Stimulated activated memory B cell treated with anti-CD40 and anti-IgM and Interleukin-4, amounts not matched to agents 10 μg/mL and 1 μg/mL and 100 μg/mL, for 72 hours (primary cell): ENCODE measurements around the gene FKBP15.
A peak's percentile ranks its signal among the peaks of the same experiment; 100 is the strongest.
"Not testable (repeated sequence)": the region's sequence is repeated elsewhere in the genome, so short reads cannot be mapped to it uniquely, and the experiment has no call there.

Experiments used
- ATAC-seq: fragments of 150-1000 bp; cut with Tn5 transposase; 2 replicates; pipeline ENCODE4 v1.10.0; 2021
- H3K27ac Mint-ChIP-seq: one replicate; pipeline ENCODE4 v1.8.0; 2022; ENCODE audit warnings: mild to moderate bottlenecking, mixed read lengths
- H3K27me3 Mint-ChIP-seq: one replicate; pipeline ENCODE4 v1.8.0; 2022; ENCODE audit warnings: mixed read lengths
- H3K36me3 Mint-ChIP-seq: one replicate; pipeline ENCODE4 v1.8.0; 2022; ENCODE audit warnings: mixed read lengths
- H3K4me1 Mint-ChIP-seq: one replicate; pipeline ENCODE4 v1.8.0; 2022; ENCODE audit warnings: mixed read lengths
- H3K4me3 Mint-ChIP-seq: one replicate; pipeline ENCODE4 v1.8.0; 2022; ENCODE audit warnings: mild to moderate bottlenecking, moderate library complexity, mixed read lengths
- H3K9me3 Mint-ChIP-seq: one replicate; pipeline ENCODE4 v1.8.0; 2022; ENCODE audit warnings: mixed read lengths

The FKBP15 gene, protein sequence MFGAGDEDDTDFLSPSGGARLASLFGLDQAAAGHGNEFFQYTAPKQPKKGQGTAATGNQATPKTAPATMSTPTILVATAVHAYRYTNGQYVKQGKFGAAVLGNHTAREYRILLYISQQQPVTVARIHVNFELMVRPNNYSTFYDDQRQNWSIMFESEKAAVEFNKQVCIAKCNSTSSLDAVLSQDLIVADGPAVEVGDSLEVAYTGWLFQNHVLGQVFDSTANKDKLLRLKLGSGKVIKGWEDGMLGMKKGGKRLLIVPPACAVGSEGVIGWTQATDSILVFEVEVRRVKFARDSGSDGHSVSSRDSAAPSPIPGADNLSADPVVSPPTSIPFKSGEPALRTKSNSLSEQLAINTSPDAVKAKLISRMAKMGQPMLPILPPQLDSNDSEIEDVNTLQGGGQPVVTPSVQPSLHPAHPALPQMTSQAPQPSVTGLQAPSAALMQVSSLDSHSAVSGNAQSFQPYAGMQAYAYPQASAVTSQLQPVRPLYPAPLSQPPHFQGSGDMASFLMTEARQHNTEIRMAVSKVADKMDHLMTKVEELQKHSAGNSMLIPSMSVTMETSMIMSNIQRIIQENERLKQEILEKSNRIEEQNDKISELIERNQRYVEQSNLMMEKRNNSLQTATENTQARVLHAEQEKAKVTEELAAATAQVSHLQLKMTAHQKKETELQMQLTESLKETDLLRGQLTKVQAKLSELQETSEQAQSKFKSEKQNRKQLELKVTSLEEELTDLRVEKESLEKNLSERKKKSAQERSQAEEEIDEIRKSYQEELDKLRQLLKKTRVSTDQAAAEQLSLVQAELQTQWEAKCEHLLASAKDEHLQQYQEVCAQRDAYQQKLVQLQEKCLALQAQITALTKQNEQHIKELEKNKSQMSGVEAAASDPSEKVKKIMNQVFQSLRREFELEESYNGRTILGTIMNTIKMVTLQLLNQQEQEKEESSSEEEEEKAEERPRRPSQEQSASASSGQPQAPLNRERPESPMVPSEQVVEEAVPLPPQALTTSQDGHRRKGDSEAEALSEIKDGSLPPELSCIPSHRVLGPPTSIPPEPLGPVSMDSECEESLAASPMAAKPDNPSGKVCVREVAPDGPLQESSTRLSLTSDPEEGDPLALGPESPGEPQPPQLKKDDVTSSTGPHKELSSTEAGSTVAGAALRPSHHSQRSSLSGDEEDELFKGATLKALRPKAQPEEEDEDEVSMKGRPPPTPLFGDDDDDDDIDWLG

DNA sequence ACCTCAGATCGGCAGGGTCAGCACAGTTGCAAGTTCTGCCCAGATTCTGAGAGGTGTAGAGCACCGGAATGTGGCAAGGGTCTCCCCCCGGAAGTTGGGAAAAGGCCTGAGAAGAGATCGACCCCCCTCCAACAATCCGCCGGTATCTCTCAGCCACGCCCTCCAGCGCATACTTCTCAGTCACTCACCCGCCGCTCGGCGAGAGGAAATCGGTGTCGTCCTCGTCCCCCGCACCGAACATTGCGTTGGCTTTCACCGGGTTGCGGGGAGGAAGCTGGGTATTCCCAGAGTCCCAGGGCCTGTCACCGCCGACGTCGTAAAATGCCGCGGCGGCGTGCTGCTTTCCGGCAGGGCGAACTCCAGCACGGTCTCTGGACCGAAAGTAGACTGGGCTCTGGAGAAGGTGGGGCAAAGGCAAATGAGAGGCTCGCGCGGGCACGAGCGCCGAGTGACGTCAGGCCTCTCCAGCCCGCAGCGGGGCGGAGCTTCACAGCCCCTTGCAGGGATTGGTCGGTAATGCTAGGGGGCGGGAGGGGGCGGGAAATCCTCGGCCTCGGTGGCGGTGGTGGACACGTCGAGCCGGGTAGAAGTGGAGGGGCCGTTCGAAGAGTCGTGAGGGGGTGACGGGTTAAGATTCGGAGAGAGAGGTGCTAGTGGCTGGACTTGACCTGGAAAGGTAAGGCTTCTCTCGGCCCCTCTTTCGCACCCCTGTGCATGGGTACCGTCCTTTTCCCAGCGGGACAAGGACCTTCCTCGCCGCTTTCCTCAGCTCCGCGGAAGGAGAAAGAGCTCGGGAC, at the start of gene FKBP15, which contains the start of gene SLC31A1:
Gene FKBP15, minus strand, starts transcription at position 275 of the 797 bp plus-strand sequence. Its CDS starts 34 bp downstream, at position 241.
Gene SLC31A1, plus strand, starts transcription at position 542 of the 797 bp plus-strand sequence. CDS start 34,605 bp downstream, outside the sequence.
- Mint-ChIP-seq H3K4me1 (peaks cover 41% of the 10 kb centered on the region), H3K27me3 (no peaks in the 10 kb centered on the region), H3K4me3 (peak within 1 kb of the TSS; percentile 93), H3K27ac (peak within 1 kb of the TSS; percentile 82), H3K36me3 (no peaks in the 10 kb centered on the region), H3K9me3 (no peaks in the 10 kb centered on the region)
- peak; percentile 99 for ATAC-seq

DNA sequence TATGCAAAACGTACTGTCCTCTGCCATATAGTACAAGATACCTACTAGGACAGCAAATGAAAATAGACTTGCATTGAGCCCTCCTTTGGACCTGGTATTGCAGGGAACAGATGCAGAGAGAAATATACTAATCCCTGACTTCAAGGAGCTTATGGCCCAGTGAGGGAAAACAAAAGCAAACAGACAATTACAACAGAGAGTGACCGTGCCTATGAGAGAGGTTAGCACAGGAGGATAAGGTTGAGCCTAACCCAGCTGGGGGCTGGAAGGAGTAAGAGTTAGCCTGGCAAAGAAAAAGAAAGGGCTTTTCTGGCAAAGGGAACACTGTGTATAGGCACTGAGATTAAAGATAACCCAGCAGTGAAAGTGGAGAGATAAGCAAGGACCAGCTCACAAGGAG, 48.8 kb upstream of the FKBP15 start:
- Mint-ChIP-seq H3K9me3 (no peaks in the 10 kb centered on the region), H3K27ac (no peak overlapping the region), H3K4me1 (peaks cover 5% of the 10 kb centered on the region), H3K4me3 (no peak overlapping the region), H3K27me3 (no peaks in the 10 kb centered on the region), H3K36me3 (peaks cover 39% of the 10 kb centered on the region)
- no peak for ATAC-seq

DNA sequence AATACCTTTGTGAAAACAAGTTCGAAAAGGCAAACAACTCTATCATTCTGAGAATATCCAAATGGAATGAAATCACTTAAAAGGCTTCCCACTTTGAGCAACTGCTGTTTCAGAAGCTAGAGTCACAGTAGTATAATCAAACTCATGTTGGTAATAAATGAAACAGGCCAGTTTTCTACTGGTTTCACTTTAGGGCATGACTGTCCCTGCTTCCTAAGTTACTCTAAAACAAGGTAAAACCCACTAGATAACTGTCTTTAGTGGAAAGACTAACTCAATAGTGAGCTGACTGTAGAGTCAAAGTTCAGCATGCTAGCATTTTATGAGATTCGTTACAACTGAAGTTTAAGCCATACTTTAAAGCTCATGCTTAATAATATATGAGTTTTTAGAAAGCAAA, 48.3 kb upstream of the FKBP15 start:
- peaks cover 40% of the 10 kb centered on the region for H3K36me3 Mint-ChIP-seq
- no peak overlapping the region for H3K4me3 Mint-ChIP-seq
- H3K4me1 Mint-ChIP-seq: peaks cover 5% of the 10 kb centered on the region
- H3K9me3 Mint-ChIP-seq: no peaks in the 10 kb centered on the region
- no peak overlapping the region for H3K27ac Mint-ChIP-seq
- ATAC-seq: no peak
- H3K27me3 Mint-ChIP-seq: no peaks in the 10 kb centered on the region

GRCh38 chr9:113267911-113268566, 47.0 kb upstream of the FKBP15 start:
- no peaks in the 10 kb centered on the region for H3K9me3 Mint-ChIP-seq
- H3K4me1 Mint-ChIP-seq: peaks cover 5% of the 10 kb centered on the region
- peaks cover 40% of the 10 kb centered on the region for H3K36me3 Mint-ChIP-seq
- ATAC-seq: no peak
- no peak overlapping the region for H3K4me3 Mint-ChIP-seq
- no peaks in the 10 kb centered on the region for H3K27me3 Mint-ChIP-seq
- H3K27ac Mint-ChIP-seq: no peak overlapping the region

DNA sequence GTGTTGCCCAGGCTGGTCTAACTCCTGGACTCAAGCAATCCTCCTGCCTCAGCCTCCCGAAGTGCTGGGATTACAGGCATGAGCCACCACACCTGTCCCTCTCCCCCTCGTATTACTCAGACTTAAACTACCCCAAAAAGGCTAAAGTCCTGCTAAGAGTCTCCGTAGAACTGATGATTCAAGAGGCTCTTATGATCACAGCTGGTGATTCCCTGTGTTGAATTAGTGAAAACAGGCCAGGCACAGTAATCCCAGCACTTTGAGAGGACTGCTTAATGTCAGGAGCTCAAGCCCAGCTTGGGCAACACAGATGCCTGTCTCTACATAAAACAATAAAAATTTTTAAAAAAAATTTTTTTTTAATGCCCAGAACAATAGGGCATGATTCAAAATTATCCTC, 45.1 kb upstream of the FKBP15 start:
- Mint-ChIP-seq H3K9me3 (no peaks in the 10 kb centered on the region), H3K4me1 (peaks cover 5% of the 10 kb centered on the region), H3K36me3 (peaks cover 47% of the 10 kb centered on the region), H3K27ac (no peak overlapping the region), H3K4me3 (no peak overlapping the region), H3K27me3 (no peaks in the 10 kb centered on the region)
- no peak for ATAC-seq

DNA sequence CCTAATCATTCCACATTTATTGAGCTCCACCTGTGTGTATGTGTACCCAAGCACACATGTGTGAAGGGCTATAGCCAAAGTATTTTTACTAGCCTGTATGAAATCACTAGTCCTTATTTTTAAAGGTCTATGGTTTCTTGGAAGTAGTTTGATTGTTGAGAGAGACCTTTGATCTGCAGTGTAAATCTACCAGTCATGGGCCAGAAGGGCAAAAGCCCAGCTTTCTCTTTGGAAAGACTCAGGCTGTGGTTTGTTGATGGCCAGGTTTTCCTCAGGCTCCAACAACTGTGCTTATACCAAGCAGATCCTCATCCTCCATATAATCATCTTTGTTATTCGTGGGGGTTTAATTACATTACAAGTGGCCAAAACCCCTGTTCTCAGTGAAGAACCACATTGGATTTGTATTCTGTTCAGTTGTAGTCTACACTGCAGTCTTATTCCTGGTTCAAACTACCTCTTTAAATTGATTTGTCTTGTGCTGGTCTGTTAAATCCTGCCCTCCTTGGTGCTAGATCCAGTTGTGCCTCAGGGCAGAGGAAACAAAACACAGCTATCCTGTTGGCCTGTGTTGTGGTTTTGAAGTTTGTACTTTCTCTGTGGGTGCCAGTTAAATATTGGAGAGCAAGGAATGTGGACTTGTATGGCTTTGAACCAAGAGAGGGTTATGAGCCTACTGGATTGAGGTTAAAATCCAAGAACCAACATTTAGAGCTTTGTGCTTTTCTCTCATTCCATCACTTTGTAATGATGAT, 41.0 kb upstream of the FKBP15 start:
- H3K27me3 Mint-ChIP-seq: no peaks in the 10 kb centered on the region
- no peak overlapping the region for H3K27ac Mint-ChIP-seq
- H3K36me3 Mint-ChIP-seq: peaks cover 44% of the 10 kb centered on the region
- H3K4me1 Mint-ChIP-seq: no peaks in the 10 kb centered on the region
- no peak overlapping the region for H3K4me3 Mint-ChIP-seq
- no peaks in the 10 kb centered on the region for H3K9me3 Mint-ChIP-seq
- ATAC-seq: no peak

- no peaks in the 10 kb centered on the region for H3K9me3 Mint-ChIP-seq
- H3K36me3 Mint-ChIP-seq: peaks cover 33% of the 10 kb centered on the region
- no peaks in the 10 kb centered on the region for H3K27me3 Mint-ChIP-seq
- no peaks in the 10 kb centered on the region for H3K4me1 Mint-ChIP-seq
- no peak for ATAC-seq
- H3K27ac Mint-ChIP-seq: no peak overlapping the region
- no peak overlapping the region for H3K4me3 Mint-ChIP-seq
Measured at GRCh38 chr9:113258282-113258681, 37.2 kb upstream of the FKBP15 start.

- Mint-ChIP-seq H3K9me3 (no peaks in the 10 kb centered on the region), H3K4me3 (no peak overlapping the region), H3K36me3 (peaks cover 33% of the 10 kb centered on the region), H3K27me3 (no peaks in the 10 kb centered on the region), H3K27ac (no peak overlapping the region), H3K4me1 (no peaks in the 10 kb centered on the region)
- ATAC-seq: no peak
Measured at GRCh38 chr9:113257863-113258262, 36.8 kb upstream of the FKBP15 start.

DNA sequence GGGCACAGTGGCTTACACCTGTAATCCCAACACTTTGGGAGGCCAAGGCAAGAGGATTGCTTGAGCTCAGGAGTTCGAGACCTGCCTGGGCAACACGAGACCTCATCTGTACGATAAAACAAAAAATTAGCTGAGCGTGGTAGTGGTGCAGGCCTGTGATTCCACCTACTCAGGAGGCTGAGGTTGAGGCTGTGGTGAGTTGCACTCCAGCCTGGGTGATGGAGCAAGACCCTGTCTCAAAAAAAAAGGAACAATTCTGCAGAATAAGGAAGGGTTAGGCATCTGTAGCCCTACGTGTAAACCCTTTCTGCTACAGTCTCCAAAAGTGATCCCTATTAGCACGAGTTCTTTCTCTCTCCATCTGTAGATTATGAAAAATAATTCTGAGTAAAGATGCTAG, 34.4 kb upstream of the FKBP15 start:
- no peaks in the 10 kb centered on the region for H3K9me3 Mint-ChIP-seq
- H3K36me3 Mint-ChIP-seq: peaks cover 19% of the 10 kb centered on the region
- ATAC-seq: no peak
- no peak overlapping the region for H3K27ac Mint-ChIP-seq
- H3K27me3 Mint-ChIP-seq: no peaks in the 10 kb centered on the region
- H3K4me3 Mint-ChIP-seq: no peak overlapping the region
- no peaks in the 10 kb centered on the region for H3K4me1 Mint-ChIP-seq

DNA sequence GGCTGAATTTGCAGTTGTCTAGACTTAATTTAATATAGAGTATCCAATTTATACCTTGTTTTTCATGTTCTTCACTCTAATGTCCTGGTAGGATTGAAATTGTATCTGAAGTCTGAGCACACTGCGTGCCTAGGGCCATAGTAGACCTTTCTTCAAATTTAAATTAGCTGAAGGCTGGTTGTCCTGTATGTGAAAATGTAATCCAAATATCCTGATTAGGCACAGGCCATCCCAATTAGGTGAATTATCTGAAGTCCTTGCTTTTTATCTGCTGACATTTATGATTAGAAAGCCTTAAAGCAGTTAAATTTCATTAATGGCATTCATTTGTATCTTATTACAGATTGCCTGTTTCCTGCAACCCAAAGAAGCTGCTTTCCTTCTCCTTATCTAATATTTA, 33.9 kb upstream of the FKBP15 start:
- Mint-ChIP-seq H3K4me3 (no peak overlapping the region), H3K9me3 (no peaks in the 10 kb centered on the region), H3K36me3 (peaks cover 14% of the 10 kb centered on the region), H3K27me3 (no peaks in the 10 kb centered on the region), H3K4me1 (no peaks in the 10 kb centered on the region), H3K27ac (no peak overlapping the region)
- ATAC-seq: no peak

GRCh38 chr9:113250807-113251206, 29.7 kb upstream of the FKBP15 start:
- no peak for ATAC-seq
- H3K9me3 Mint-ChIP-seq: no peaks in the 10 kb centered on the region

DNA sequence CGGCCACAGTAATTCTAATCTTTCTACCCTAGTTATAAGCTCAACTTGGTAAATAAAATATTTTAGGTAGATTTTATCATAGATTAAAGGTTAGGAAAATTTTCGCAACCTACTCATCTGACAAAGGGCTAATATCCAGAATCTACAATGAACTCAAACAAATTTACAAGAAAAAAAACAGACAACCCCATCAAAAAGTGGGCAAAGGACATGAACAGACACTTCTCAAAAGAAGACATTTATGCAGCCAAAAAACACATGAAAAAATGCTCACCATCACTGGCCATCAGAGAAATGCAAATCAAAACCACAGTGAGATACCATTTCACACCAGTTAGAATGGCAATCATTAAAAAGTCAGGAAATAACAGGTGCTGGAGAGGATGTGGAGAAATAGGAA, 28.6 kb upstream of the FKBP15 start:
- H3K9me3 Mint-ChIP-seq, H3K27me3 Mint-ChIP-seq, H3K4me3 Mint-ChIP-seq, ATAC-seq, H3K36me3 Mint-ChIP-seq, H3K27ac Mint-ChIP-seq, H3K4me1 Mint-ChIP-seq: not testable (repeated sequence)

More at GRCh38 chr9:113250807-113251206, 29.7 kb upstream of the FKBP15 start:
- Mint-ChIP-seq H3K36me3 (peaks cover 5% of the 10 kb centered on the region), H3K4me1 (peaks cover 3% of the 10 kb centered on the region), H3K27me3 (no peaks in the 10 kb centered on the region), H3K4me3 (no peak overlapping the region), H3K27ac (no peak overlapping the region)

GRCh38 chr9:113247640-113248039, 26.6 kb upstream of the FKBP15 start:
- Mint-ChIP-seq H3K9me3 (no peaks in the 10 kb centered on the region), H3K27ac (no peak overlapping the region), H3K4me3 (no peak overlapping the region), H3K4me1 (peaks cover 10% of the 10 kb centered on the region), H3K36me3 (peaks cover 5% of the 10 kb centered on the region), H3K27me3 (no peaks in the 10 kb centered on the region)
- no peak for ATAC-seq
